ENCODE data around the gene PSTPIP1. TPM values are rescaled to one million over a fixed set of nuclear protein-coding genes. Genes with fewer than 3 reads are reported as not detected.
A peak's percentile ranks its signal among the peaks of the same experiment; 100 is the strongest.

The PSTPIP1 gene
- total RNA-seq, 4 donors from 2014 or later = 7.7 to 11.8 (median 8.1) TPM

DNA sequence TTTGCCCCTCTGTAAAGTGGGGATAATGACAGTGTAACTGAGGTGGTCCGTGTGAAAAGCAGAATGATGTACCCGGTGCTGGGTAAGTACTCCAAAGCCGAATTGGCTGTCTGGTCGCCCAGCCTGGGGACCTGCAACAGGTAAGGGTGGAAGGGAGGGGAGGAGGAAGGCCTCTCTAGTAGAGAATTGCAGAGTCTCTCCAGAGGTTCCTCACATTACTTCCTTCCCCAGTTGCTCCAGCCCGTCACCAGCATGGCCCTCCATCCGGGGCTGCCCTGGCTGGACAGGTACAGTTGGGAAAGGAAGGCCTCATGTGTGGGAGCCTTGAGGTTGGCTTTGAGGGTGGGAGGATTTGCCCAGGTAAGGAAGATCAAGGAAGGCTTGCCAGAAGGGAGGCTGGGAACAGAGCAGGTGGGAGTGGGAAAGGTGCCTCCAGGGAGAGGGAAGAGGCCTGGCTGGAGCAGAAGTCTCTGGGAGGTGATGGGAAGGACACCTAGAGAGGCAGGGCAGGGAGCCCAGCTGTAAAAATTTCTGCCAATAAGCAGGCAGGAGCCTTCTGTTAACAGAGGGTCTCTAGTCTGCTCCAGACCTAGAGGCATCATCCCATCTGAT lies 1.7 kb upstream of the PSTPIP1 start:
- Histone ChIP-seq H3K4me1 (peaks cover 21 to 52% (median 43%) of the 10 kb centered on the region in 4 donors), H3K4me3 (no peak overlapping the region), H3K27me3 (no peaks in the 10 kb centered on the region), H3K27ac (replicated peaks in 1 of 4) (no peak overlapping the region), H3K9me3 (no peaks in the 10 kb centered on the region), H3K36me3 (no peaks in the 10 kb centered on the region)
- DNase-seq (ENCODE audit: extremely low spot score) = no peak
- 98% methylated on average over 6 of the region's 6 CpGs for WGBS
- TF ChIP-seq EP300 (IDR thresholded peaks at IDR 0.05) (no peak), POLR2AphosphoS5 (IDR thresholded peaks at IDR 0.05) (no peak), POLR2A (IDR thresholded peaks at IDR 0.05; ENCODE audit: low read depth) (no peak)
- TF ChIP-seq, protein P1, sequence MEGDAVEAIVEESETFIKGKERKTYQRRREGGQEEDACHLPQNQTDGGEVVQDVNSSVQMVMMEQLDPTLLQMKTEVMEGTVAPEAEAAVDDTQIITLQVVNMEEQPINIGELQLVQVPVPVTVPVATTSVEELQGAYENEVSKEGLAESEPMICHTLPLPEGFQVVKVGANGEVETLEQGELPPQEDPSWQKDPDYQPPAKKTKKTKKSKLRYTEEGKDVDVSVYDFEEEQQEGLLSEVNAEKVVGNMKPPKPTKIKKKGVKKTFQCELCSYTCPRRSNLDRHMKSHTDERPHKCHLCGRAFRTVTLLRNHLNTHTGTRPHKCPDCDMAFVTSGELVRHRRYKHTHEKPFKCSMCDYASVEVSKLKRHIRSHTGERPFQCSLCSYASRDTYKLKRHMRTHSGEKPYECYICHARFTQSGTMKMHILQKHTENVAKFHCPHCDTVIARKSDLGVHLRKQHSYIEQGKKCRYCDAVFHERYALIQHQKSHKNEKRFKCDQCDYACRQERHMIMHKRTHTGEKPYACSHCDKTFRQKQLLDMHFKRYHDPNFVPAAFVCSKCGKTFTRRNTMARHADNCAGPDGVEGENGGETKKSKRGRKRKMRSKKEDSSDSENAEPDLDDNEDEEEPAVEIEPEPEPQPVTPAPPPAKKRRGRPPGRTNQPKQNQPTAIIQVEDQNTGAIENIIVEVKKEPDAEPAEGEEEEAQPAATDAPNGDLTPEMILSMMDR (IDR thresholded peaks at IDR 0.05) = no peak
- intact Hi-C loops (cut with DNase I) = no loop called here

DNA sequence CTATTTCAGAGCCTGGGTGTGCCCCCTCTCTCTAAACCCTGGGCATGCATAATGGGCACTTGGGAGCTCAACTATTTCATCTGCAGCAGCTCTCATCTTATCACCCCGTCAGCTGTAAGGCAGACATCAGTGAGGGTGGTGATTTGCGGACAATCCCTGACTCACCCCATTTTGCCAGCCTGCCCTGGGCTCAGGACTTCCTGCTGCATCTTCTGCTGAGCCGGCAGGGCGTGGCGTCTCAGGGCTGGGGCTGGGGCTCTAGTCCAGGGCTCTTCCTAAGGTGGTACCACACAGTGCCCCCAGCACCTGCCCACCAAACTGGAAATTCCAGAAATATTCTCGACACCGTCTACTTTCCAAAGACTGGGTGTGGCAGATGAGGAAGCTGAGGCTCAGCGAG lies 925 bp upstream of the PSTPIP1 start:
- 90% methylated on average over 3 of the region's 8 CpGs for whole genome bisulfite sequencing
- intact Hi-C loops (cut with DNase I) = no loop called here
- DNase-seq (ENCODE audit: extremely low spot score) = no peak
- Histone ChIP-seq H3K4me3 (no peak overlapping the region), H3K27me3 (no peaks in the 10 kb centered on the region), H3K9me3 (no peaks in the 10 kb centered on the region), H3K36me3 (no peaks in the 10 kb centered on the region), H3K27ac (replicated peaks in 1 of 4) (no peak overlapping the region), H3K4me1 (peaks cover 16 to 44% (median 35%) of the 10 kb centered on the region in 4 donors)
- no peak for TF ChIP-seq POLR2AphosphoS5 (IDR thresholded peaks at IDR 0.05)
- TF ChIP-seq EP300 (IDR thresholded peaks at IDR 0.05) = no peak

DNA sequence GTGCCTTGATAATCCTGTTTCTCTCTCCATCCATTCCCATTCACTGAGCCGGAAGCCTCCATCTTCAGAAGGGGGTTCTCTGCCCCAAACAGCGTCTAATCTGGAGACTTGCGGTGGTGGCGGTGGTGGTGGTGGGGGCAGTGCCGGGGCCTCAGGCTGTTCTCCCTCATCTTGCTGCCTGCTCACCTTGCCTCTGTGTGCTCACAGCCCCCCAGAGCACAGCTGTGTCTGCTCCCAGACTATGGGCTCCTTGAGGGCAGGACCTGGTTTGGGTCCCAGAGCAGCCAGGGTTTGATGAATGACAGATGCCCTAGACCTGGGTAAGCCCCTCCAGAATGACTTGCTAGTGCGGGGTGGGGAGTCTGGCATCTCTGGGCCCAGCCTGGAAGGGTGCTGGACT lies 430 bp upstream of the PSTPIP1 start:
- Histone ChIP-seq H3K36me3 (no peaks in the 10 kb centered on the region), H3K4me3 (no peak overlapping the region), H3K27me3 (no peaks in the 10 kb centered on the region), H3K4me1 (peaks cover 16 to 44% (median 31%) of the 10 kb centered on the region in 4 donors), H3K27ac (replicated peaks in 1 of 4) (peak overlapping the region; percentile 65 to 71 (median 70)), H3K9me3 (no peaks in the 10 kb centered on the region)
- no peak for DNase-seq (ENCODE audit: extremely low spot score)
- intact Hi-C loops (cut with DNase I) = no loop called here
- no peak for TF ChIP-seq POLR2AphosphoS5 (IDR thresholded peaks at IDR 0.05)
- TF ChIP-seq EP300 (IDR thresholded peaks at IDR 0.05) = no peak
- TF ChIP-seq POLR2A (IDR thresholded peaks at IDR 0.05; ENCODE audit: low read depth) = no peak
- TF ChIP-seq, protein P1 (IDR thresholded peaks at IDR 0.05) = no peak
- WGBS = 75% methylated on average over 5 of the region's 6 CpGs

DNA sequence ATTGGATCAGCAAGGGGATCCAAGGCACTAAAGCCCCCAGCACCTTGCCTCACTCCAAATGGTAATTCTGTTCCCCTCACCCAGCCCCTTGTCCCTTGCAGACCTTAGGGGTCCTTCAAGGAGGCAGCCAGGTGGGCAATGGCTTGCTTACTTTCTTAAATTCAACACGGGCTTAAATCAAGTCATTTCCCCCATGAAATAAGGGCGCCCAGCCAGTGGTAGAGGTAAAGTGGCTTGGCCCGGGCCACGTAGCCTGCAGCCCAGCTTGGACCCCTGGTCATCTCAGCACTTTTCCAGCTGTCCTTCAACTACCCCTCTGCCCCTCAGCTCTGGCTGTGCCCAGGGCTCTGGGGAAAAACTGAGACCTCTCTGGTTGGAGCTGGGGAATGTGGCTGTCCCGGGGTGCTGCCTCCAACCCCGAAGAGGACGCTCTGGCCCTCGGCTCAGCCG lies 1.2 kb downstream of the PSTPIP1 start:
- WGBS = 44% methylated on average over 5 of the region's 9 CpGs
- Histone ChIP-seq H3K27ac (replicated peaks in 1 of 4) (peak overlapping the region; percentile 40 to 70 (median 67)), H3K4me3 (peak overlapping the region; percentile 23 to 51 (median 30))

More for the DNA sequence above, 1.2 kb downstream of the PSTPIP1 start:
- Histone ChIP-seq H3K4me1 (peaks cover 16 to 44% (median 31%) of the 10 kb centered on the region in 4 donors), H3K27me3 (no peaks in the 10 kb centered on the region), H3K9me3 (no peaks in the 10 kb centered on the region), H3K36me3 (no peaks in the 10 kb centered on the region)
- no peak for DNase-seq (ENCODE audit: extremely low spot score)
- intact Hi-C loops (cut with DNase I) = no loop called here
- TF ChIP-seq POLR2AphosphoS5 (IDR thresholded peaks at IDR 0.05) (no peak), POLR2A (IDR thresholded peaks at IDR 0.05; ENCODE audit: low read depth) (no peak), EP300 (IDR thresholded peaks at IDR 0.05) (no peak)
- TF ChIP-seq, protein P1 (IDR thresholded peaks at IDR 0.05) = no peak
